ENCODE results near the gene TMEM236.

Gene TMEM236

DNA sequence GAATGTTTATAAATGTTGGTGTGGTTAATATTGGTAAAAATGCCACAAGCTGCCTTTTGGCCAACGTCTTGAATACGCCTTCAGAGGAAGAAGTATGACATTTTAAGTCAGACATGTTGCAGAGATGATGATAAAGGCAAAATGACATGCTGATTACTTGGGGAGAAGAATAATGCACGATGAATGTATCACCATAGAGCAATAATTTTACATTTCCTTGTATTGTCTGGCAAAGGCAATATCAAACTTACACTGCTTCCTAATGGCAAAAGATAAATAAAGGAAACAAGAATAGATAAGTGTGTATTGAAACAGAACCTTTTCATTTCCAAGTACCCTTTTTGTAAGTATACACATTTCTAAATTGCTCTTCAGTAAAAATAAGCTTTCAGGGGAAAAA is 65.8 kb downstream of the TMEM236 start:
- no peak overlapping the region for H3K4me3 ChIP-seq (ENCODE audit: low read depth, low read length)
- TF ChIP-seq, protein P1, sequence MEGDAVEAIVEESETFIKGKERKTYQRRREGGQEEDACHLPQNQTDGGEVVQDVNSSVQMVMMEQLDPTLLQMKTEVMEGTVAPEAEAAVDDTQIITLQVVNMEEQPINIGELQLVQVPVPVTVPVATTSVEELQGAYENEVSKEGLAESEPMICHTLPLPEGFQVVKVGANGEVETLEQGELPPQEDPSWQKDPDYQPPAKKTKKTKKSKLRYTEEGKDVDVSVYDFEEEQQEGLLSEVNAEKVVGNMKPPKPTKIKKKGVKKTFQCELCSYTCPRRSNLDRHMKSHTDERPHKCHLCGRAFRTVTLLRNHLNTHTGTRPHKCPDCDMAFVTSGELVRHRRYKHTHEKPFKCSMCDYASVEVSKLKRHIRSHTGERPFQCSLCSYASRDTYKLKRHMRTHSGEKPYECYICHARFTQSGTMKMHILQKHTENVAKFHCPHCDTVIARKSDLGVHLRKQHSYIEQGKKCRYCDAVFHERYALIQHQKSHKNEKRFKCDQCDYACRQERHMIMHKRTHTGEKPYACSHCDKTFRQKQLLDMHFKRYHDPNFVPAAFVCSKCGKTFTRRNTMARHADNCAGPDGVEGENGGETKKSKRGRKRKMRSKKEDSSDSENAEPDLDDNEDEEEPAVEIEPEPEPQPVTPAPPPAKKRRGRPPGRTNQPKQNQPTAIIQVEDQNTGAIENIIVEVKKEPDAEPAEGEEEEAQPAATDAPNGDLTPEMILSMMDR (IDR thresholded peaks at IDR 0.05; ENCODE audit: low read depth, low read length), result no peak
- TF ChIP-seq, protein P2, sequence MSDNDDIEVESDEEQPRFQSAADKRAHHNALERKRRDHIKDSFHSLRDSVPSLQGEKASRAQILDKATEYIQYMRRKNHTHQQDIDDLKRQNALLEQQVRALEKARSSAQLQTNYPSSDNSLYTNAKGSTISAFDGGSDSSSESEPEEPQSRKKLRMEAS (IDR thresholded peaks at IDR 0.05; ENCODE audit: low read depth, low read length), result no peak
- TF ChIP-seq POLR2A (IDR thresholded peaks at IDR 0.05; ENCODE audit: extremely low read depth, insufficient read length) (no peak), MYC (IDR thresholded peaks at IDR 0.05; ENCODE audit: low read depth, low read length) (no peak)
- DNase-seq (ENCODE audit: low read depth), result no peak

DNA sequence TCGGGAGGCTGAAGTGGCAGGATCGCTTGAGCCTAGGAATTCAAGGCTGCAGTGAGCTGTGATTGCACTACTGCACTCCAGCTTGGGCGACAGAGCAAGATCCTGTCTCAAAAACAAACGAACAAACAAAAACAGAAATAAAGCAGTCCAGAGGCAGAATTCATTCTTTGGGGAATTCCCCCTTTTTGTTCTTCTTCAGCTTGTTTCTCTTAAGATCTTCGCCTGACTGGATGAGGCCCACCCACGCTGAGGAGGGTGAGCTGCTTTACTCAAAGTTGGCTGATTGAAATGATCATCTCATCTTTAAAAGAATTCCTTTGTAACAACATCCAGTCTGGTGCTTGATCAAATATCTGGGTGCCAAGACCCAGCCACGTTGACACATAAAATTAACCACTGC is 67.8 kb downstream of the TMEM236 start:
- H3K4me3 ChIP-seq (ENCODE audit: low read depth, low read length), result no peak overlapping the region
- DNase-seq (ENCODE audit: low read depth), result no peak
- TF ChIP-seq POLR2A (IDR thresholded peaks at IDR 0.05; ENCODE audit: extremely low read depth, insufficient read length) (no peak), MYC (IDR thresholded peaks at IDR 0.05; ENCODE audit: low read depth, low read length) (no peak)
- TF ChIP-seq, protein P1 (IDR thresholded peaks at IDR 0.05; ENCODE audit: low read depth, low read length), result no peak
- TF ChIP-seq, protein P2 (IDR thresholded peaks at IDR 0.05; ENCODE audit: low read depth, low read length), result no peak

DNA sequence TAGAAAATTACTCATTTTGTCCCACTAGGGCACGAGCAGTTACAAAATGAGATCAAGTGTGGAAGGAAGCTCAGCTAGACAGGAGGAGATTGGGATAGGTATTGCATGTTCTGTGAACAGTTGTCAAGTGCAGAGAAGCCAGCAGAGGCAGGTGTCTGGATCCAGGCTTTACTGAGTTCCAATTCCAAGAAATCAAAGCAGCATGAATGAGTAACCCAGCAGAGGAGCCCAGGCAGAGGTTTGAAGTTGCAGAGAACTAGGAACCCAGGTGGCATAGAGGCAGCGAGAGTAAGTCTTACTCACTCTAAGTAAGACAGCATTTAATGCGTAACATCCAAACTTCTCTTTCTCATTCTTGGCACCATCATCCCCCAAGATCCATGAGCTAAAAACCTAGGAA is 68.9 kb downstream of the TMEM236 start:
- no peak for DNase-seq (ENCODE audit: low read depth)
- TF ChIP-seq POLR2A (IDR thresholded peaks at IDR 0.05; ENCODE audit: extremely low read depth, insufficient read length), result no peak
- TF ChIP-seq MYC (IDR thresholded peaks at IDR 0.05; ENCODE audit: low read depth, low read length), result no peak
- TF ChIP-seq, protein P1 (IDR thresholded peaks at IDR 0.05; ENCODE audit: low read depth, low read length), result no peak
- TF ChIP-seq, protein P2 (IDR thresholded peaks at IDR 0.05; ENCODE audit: low read depth, low read length), result no peak
- H3K4me3 ChIP-seq (ENCODE audit: low read depth, low read length), result no peak overlapping the region

DNA sequence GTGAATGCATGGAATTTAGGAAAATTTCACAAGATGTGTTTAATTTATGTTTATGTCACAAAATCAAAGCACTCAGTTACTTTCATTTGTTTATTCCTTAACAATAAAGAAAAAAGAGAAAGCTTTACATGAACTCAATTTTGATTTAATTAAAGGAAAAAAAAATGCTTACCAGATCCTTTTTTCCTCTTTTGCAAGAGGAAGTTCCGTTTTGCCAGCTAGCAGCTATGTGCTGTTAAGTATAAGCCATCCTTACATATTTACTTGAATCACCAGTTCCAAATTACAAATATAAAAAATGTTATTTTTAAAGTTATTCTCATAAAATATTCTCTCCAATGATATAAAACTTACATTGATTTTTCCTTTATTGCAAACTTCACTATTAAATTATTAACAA is 69.9 kb downstream of the TMEM236 start:
- TF ChIP-seq, protein P1 (IDR thresholded peaks at IDR 0.05; ENCODE audit: low read depth, low read length), result no peak
- TF ChIP-seq MYC (IDR thresholded peaks at IDR 0.05; ENCODE audit: low read depth, low read length) (no peak), POLR2A (IDR thresholded peaks at IDR 0.05; ENCODE audit: extremely low read depth, insufficient read length) (no peak)
- TF ChIP-seq, protein P2 (IDR thresholded peaks at IDR 0.05; ENCODE audit: low read depth, low read length), result no peak
- no peak for DNase-seq (ENCODE audit: low read depth)
- H3K4me3 ChIP-seq (ENCODE audit: low read depth, low read length), result no peak overlapping the region

DNA sequence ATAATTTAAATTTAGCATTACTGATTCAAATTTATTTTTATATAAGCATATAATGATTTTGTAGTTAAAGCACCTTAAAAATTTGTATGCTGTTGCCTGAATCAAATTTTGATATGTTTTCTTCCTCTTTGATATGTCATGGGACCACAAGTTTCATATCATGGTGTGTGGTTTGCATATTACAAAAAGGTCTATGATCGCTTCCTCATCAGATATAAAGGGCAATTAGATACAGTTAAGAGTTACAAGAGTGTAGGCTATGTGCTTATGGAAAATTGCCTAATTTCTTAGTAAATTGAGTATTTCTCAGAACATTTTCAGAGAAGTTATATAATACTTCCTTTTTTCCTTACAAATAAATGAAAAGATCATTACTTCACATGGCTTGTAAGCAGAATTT is 79.3 kb downstream of the TMEM236 start:
- no peak for DNase-seq (ENCODE audit: low read depth)
- no peak overlapping the region for H3K4me3 ChIP-seq (ENCODE audit: low read depth, low read length)
- TF ChIP-seq MYC (IDR thresholded peaks at IDR 0.05; ENCODE audit: low read depth, low read length), result no peak
- TF ChIP-seq, protein P2 (IDR thresholded peaks at IDR 0.05; ENCODE audit: low read depth, low read length), result no peak

DNA sequence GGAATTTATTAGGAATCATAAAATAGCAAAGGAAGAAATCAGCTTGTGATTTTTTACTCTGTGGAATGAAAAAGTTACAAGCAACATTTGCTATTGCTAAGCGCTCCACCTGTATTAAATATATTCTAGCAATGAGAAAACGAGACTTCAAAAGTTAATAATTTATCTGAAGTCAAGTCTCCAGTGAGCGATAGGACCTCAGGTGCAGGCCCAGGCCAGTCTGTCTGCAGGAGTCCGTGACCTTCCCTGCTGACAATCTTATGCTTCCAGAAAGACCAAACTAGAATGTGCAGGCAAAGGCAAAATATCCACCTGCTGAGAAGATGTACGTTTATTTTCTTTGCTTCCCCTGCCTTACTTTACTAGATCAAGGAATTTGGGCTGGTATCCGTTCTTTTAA is 79.9 kb downstream of the TMEM236 start:
- no peak for DNase-seq (ENCODE audit: low read depth)
- H3K4me3 ChIP-seq (ENCODE audit: low read depth, low read length), result no peak overlapping the region
- TF ChIP-seq, protein P2 (IDR thresholded peaks at IDR 0.05; ENCODE audit: low read depth, low read length), result no peak
- TF ChIP-seq MYC (IDR thresholded peaks at IDR 0.05; ENCODE audit: low read depth, low read length), result no peak
- no peak for TF ChIP-seq POLR2A (IDR thresholded peaks at IDR 0.05; ENCODE audit: extremely low read depth, insufficient read length)
- TF ChIP-seq, protein P1 (IDR thresholded peaks at IDR 0.05; ENCODE audit: low read depth, low read length), result no peak

All from NB4 (cell line).